ENCODE measurements around the gene C1orf167.

The C1orf167 gene

GRCh38 chr1:11767922-11768704 lies 6.1 kb downstream of the C1orf167 start:
- FAIRE-seq: no peak

- no peak for FAIRE-seq
Measured at GRCh38 chr1:11768821-11769220, 6.8 kb downstream of the C1orf167 start.

GRCh38 chr1:11769274-11769673 lies 7.3 kb downstream of the C1orf167 start:
- no peak for FAIRE-seq

GRCh38 chr1:11770011-11770410 lies 8.0 kb downstream of the C1orf167 start:
- FAIRE-seq: no peak

- no peak for FAIRE-seq
Measured at GRCh38 chr1:11771481-11772043, 9.6 kb downstream of the C1orf167 start.

- no peak for FAIRE-seq
Measured at GRCh38 chr1:11772458-11772857, 10.5 kb downstream of the C1orf167 start.

GRCh38 chr1:11774753-11775152 lies 12.8 kb downstream of the C1orf167 start:
- no peak for FAIRE-seq

GRCh38 chr1:11777658-11778322 lies 15.8 kb downstream of the C1orf167 start:
- FAIRE-seq: no peak

GRCh38 chr1:11778336-11778735 lies 16.3 kb downstream of the C1orf167 start:
- FAIRE-seq: no peak

- no peak for FAIRE-seq
Measured at GRCh38 chr1:11778844-11779623, 17.0 kb downstream of the C1orf167 start.

- no peak for FAIRE-seq
Measured at GRCh38 chr1:11779715-11780379, 17.9 kb downstream of the C1orf167 start.

GRCh38 chr1:11780380-11781147 lies 18.6 kb downstream of the C1orf167 start:
- no peak for FAIRE-seq

- no peak for FAIRE-seq
Measured at GRCh38 chr1:11781297-11781696, 19.3 kb downstream of the C1orf167 start.

- no peak for FAIRE-seq
Measured at GRCh38 chr1:11782127-11782708, 20.2 kb downstream of the C1orf167 start.

- no peak for FAIRE-seq
Measured at GRCh38 chr1:11783556-11783955, 21.6 kb downstream of the C1orf167 start.

- FAIRE-seq: no peak
Measured at GRCh38 chr1:11784256-11784992, 22.4 kb downstream of the C1orf167 start.

- FAIRE-seq: no peak
Measured at GRCh38 chr1:11784993-11785769, 23.2 kb downstream of the C1orf167 start.

- FAIRE-seq: no peak
Measured at GRCh38 chr1:11786168-11786567, 24.2 kb downstream of the C1orf167 start.

GRCh38 chr1:11787251-11787803 lies 25.3 kb downstream of the C1orf167 start:
- FAIRE-seq: no peak

All from A204.1 (cell line).